OCI-LY1 (cell line): ENCODE data around the gene SLC2A13.

Experiments
- CTCF ChIP-seq: fragments of 200-600 bp; sonication (generic), shearing (Covaris generic); IDR thresholded peaks from 2 replicates; pipeline ENCODE4 v1.5.1; 2017; ENCODE audit warnings: mild to moderate bottlenecking, antibody characterized with exemption, low read length, moderate library complexity, mixed read lengths
- EZH2 ChIP-seq: fragments of 200-600 bp; sonication (generic), shearing (Covaris generic); IDR thresholded peaks from 2 replicates; pipeline ENCODE4 v1.8.0; 2017; ENCODE audit warnings: borderline replicate concordance, mixed run types, mild to moderate bottlenecking, antibody characterized with exemption, low read length, moderate library complexity, mixed read lengths

DNA sequence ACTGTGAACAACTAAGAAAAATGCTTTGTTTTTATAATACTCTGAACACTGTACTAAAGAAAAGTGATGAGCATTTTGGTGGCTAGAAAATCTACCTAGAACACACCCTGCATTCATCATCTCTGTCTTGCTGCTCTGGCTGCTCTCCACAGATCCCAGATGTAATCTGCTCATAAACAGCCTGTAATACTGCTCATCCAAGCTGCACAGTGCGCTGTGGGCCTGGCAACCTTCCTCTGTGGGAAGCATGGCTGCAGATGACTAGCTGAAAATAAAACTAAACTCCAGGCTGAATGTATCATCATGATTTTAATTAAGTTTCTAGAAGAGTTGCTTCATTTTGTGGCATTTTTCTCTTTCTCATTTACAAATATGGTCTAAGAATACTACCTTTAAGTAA, 200.7 kb downstream of the SLC2A13 start:
- TF ChIP-seq CTCF = no peak
- TF ChIP-seq EZH2 = no peak
